Heart left ventricle (tissue), 13 donors: ENCODE data around the gene BSND.

Experiments used
- CTCF ChIP-seq, 12 donors: fragments of 200-600 bp; sonication (generic) in 4 of 12; IDR thresholded peaks; one replicate each; pipeline versions ENCODE4 v1.5.0 to v1.8.0; 2018 to 2022; ENCODE audit warnings: antibody characterized with exemption in 12 of 12, mild to moderate bottlenecking in 5 of 12
- POLR2A ChIP-seq, 2 donors: fragments of 450-650 bp; IDR thresholded peaks; one replicate each; pipeline ENCODE4 v1.6.1; 2017; ENCODE audit warnings: antibody characterized with exemption in 2 of 2, mild to moderate bottlenecking in 2 of 2, moderate library complexity in 2 of 2
- donor health status: ischemic (EF 13 %, LVEDD 7.1; RV severe dilation, severe dysfunction).
- donor health status: DM: no; HTN: yes; CAD: no.
- donor health status: DM: no; HTN: no; CAD: no.
- donor health status: ischemic (EF 25% LVEDD 6.9; RV normal size, moderate dysfunction).
- donor health status: ischemic (EF 25% LVEDD 5.7; RV mildly dilated, moderate dysfunction).
- donor health status: ischemic (EF 35%, LVEDD 5.7; RV mildly dilated, moderate dysfunction).
- donor health status: nonischemic (EF 11% LVEDD 7.7; RV severe dilation, severe dysfunction).
- donor health status: DM: yes; HTN: yes; CAD: no.
- donor health status: PGD.
- donor health status: ischemic (EF 29% LVEDD 5.4; RV normal size, mild dysfunction).
- donor health status: nonischemic (EF 23%, LVEDD 6.1; RV moderate dilation, normal function).

DNA sequence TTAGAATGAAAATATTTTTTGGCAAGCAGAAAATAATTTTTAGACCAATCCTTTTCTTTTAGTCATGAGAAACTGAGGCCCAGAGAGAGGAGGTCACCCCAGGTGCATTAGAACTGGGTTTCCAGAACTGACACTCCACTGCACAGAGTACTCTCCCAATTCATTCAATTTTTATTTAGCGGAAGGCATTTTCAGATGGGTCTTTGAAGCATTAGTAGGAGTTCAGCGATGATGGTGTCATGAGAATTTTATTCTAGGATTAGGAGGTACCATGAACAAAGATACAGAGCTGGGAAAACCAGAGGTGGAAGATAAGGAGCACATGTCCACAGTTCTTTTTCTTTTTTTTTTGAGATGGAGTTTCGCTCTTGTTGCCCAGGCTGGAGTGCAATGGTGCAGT lies 42.9 kb downstream of the BSND start:
- TF ChIP-seq POLR2A (IDR thresholded peaks at IDR 0.05) (no peak), CTCF (IDR thresholded peaks at IDR 0.05) (no peak)
